A673 (cell line): ENCODE data around the gene CDIPT. TPM values are rescaled to one million over a fixed set of nuclear protein-coding genes. Genes with fewer than 3 reads are reported as not detected.
A peak's percentile ranks its signal among the peaks of the same experiment; 100 is the strongest.

ENCODE experiments used
- BruUV-seq: library from RNA; stranded (reverse); fragments of 400-500 nt; replicated peaks from 2 replicates; lab custom pipeline; 2021; lab: Mats Ljungman, UMichigan
- CTCF ChIA-PET: fragments of 300-600 bp; sonication (Branson Sonifier 250); formaldehyde crosslinking; loops from one replicate; lab custom pipeline; 2022; ENCODE audit warnings: antibody characterized with exemption; lab: Charles Lee
- POLR2A ChIA-PET: fragments of 300-600 bp; sonication (Branson Sonifier 250); formaldehyde crosslinking; loops from one replicate; lab custom pipeline; 2022; ENCODE audit warnings: antibody characterized with exemption; ENCODE audit not compliant: low non-redundant PET; lab: Charles Lee
- DNase-seq: peaks from one replicate; pipeline ENCODE4 v3.0.0-alpha.2; 2015; ENCODE audit warnings: low spot score
- H3K27ac ChIP-seq: fragments of 200-600 bp; sonication (generic); 2 replicates; pipeline ENCODE4 v1.5.1; 2016; ENCODE audit warnings: mixed run types, low read depth, mild to moderate bottlenecking, mixed read lengths, antibody characterized with exemption, low read length; ENCODE audit not compliant: poor library complexity, severe bottlenecking
- H3K27me3 ChIP-seq: fragments of 200-600 bp; sonication (generic); replicated peaks from 2 replicates; pipeline ENCODE4 v1.6.1; 2017; ENCODE audit warnings: mixed run types, low read depth, mild to moderate bottlenecking, mixed read lengths, antibody characterized with exemption, low read length; ENCODE audit not compliant: insufficient read depth, poor library complexity
- H3K36me3 ChIP-seq: fragments of 200-600 bp; sonication (generic); 2 replicates; pipeline ENCODE4 v1.6.1; 2016; ENCODE audit warnings: mixed run types, mild to moderate bottlenecking, mixed read lengths, antibody characterized with exemption, low read length; ENCODE audit not compliant: insufficient read depth, poor library complexity, severe bottlenecking
- H3K4me1 ChIP-seq: fragments of 200-600 bp; sonication (generic); 2 replicates; pipeline ENCODE4 v1.6.1; 2017; ENCODE audit warnings: mixed run types, mild to moderate bottlenecking, mixed read lengths, antibody characterized with exemption, low read length; ENCODE audit not compliant: insufficient read depth, poor library complexity, severe bottlenecking
- H3K4me3 ChIP-seq: fragments of 200-600 bp; sonication (generic); 2 replicates; pipeline ENCODE4 v1.5.1; 2016; ENCODE audit warnings: low read depth, mixed run types, mild to moderate bottlenecking, mixed read lengths, low read length; ENCODE audit not compliant: poor library complexity, severe bottlenecking
- H3K9me3 ChIP-seq: fragments of 200-600 bp; sonication (generic); 2 replicates; pipeline ENCODE4 v1.6.1; 2016; ENCODE audit warnings: mixed run types, low read depth, mild to moderate bottlenecking, mixed read lengths, antibody characterized with exemption, low read length; ENCODE audit not compliant: poor library complexity, severe bottlenecking
- EZH2 ChIP-seq: fragments of 200-600 bp; sonication (generic); IDR thresholded peaks from 2 replicates; pipeline ENCODE4 v1.6.1; 2017; ENCODE audit warnings: borderline replicate concordance, low read depth, mild to moderate bottlenecking, mixed read lengths, antibody characterized with exemption, low read length; ENCODE audit not compliant: poor library complexity, severe bottlenecking
- intact Hi-C: fragments of 100-400 bp; cut with micrococcal nuclease; formaldehyde crosslinking; loops from one replicate; pipeline ENCODE4 v1.10.0; 2022; ENCODE audit not compliant: unreplicated experiment
- total RNA-seq: library from RNA; stranded (reverse); gene quantifications from 2 replicates; pipeline ENCODE4 v1.2.3, GENCODE V29; 2021
- TF ChIP-seq, protein P1 (sequence below): fragments of 300-800, 200-600 bp; sonication (generic); conservative IDR thresholded peaks from 2 replicates; pipeline ENCODE4 v1.5.1; 2017; ENCODE audit warnings: low read depth, mild to moderate bottlenecking, antibody characterized with exemption, low read length, moderate library complexity, mixed read lengths

The CDIPT gene
- total RNA-seq, 1 experiment from 2014 or later, result 51.7 TPM

DNA sequence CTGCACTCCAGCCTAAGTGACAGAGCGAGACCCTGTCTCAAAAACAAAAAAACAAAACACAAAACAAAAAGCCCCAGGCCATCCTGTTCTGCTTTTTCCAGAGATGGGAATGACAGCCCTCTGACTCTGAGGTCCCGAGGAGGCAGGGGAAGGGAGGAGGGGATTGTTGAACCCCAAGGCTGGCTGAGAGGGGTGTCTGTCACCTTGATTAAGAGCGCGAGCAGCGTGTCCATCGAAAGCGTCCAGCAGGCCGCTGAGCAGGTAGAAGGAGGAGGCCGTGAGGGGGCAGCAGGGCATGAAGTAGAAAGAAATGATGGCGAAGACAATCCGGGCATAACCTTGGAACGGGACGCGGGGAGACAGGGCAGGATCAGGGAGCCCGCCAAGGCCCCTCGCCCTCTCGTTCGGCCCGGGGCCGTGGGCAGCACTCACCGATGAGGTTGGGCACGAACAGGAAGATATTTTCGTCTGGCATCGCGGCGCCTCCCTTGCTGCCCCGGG lies 593 bp downstream of the CDIPT start:
- H3K4me1 ChIP-seq, result peaks cover 4% of the 10 kb centered on the region
- no TSS peak for BruUV-seq
- no peaks in the 10 kb centered on the region for H3K27me3 ChIP-seq
- H3K27ac ChIP-seq, result peak overlapping the region; percentile 99
- peaks cover 12% of the 10 kb centered on the region for H3K36me3 ChIP-seq
- POLR2A ChIA-PET, result no interaction called here
- no peak for DNase-seq
- intact Hi-C loops, result loop anchor here (2.0 to 10.0 kb wide), 2 partner anchors 48 to 100 kb away; partner anchors contain the start of genes PAGR1, PRRT2 and TMEM219
- CTCF ChIA-PET, result no interaction called here
- TF ChIP-seq EZH2, result no peak
- TF ChIP-seq, protein P1, sequence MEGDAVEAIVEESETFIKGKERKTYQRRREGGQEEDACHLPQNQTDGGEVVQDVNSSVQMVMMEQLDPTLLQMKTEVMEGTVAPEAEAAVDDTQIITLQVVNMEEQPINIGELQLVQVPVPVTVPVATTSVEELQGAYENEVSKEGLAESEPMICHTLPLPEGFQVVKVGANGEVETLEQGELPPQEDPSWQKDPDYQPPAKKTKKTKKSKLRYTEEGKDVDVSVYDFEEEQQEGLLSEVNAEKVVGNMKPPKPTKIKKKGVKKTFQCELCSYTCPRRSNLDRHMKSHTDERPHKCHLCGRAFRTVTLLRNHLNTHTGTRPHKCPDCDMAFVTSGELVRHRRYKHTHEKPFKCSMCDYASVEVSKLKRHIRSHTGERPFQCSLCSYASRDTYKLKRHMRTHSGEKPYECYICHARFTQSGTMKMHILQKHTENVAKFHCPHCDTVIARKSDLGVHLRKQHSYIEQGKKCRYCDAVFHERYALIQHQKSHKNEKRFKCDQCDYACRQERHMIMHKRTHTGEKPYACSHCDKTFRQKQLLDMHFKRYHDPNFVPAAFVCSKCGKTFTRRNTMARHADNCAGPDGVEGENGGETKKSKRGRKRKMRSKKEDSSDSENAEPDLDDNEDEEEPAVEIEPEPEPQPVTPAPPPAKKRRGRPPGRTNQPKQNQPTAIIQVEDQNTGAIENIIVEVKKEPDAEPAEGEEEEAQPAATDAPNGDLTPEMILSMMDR, result no peak
- H3K9me3 ChIP-seq, result no peaks in the 10 kb centered on the region
- H3K4me3 ChIP-seq, result peak overlapping the region; percentile 96

DNA sequence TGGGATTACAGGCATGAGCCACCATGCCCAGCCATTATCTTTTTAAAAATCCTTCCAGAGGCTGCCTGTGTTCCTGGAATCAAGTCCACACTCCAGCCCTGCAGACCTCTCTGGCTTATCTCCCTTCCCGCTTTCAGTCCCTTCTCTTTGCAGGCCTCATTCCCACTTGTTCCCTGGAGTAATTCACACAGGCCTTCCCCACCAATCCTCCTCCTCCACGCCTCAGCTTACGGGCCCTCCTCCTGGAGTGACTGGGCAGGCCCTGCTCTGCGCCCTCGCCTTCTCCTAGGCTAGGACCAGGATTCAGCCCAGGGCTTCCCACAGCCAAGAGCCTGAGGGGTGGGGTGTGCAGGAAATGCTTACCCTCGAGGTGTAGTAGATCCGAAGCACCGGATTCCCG lies 2.8 kb downstream of the CDIPT start:
- no peaks in the 10 kb centered on the region for H3K9me3 ChIP-seq
- no peak overlapping the region for H3K4me3 ChIP-seq
- no TSS peak for BruUV-seq
- H3K27ac ChIP-seq, result no peak overlapping the region
- DNase-seq, result no peak
- ChIA-PET POLR2A (no interaction called here), CTCF (no interaction called here)
- peaks cover 4% of the 10 kb centered on the region for H3K4me1 ChIP-seq
- peaks cover 12% of the 10 kb centered on the region for H3K36me3 ChIP-seq
- TF ChIP-seq EZH2, result no peak
- TF ChIP-seq, protein P1, result no peak
- intact Hi-C loops, result loop anchor here (10.0 kb wide), 1 partner anchor 45 kb away; the partner anchor contains the start of genes PAGR1 and PRRT2
- H3K27me3 ChIP-seq, result no peaks in the 10 kb centered on the region

DNA sequence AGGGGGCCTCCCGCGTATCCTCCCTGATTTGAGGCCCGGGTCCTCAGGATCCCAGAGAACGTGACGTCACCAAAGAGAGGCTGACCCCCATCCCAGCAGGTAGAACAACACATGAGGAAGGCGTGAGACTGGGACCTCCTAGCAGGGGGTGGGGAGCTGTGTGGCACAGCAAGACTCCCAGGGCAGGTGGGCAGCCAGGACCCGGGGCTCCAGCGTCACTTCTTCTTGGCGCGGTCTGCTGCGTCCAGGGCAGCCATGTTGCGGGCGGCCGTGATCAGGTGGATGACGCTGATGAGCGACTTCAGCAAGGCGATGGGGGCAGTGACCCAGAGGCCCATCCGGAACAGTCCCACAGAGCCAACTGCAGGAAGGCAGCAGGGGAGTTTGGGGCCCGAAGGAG lies 4.1 kb downstream of the CDIPT start:
- Histone ChIP-seq H3K27ac (no peak overlapping the region), H3K4me3 (no peak overlapping the region), H3K9me3 (no peaks in the 10 kb centered on the region), H3K4me1 (peaks cover 4% of the 10 kb centered on the region), H3K36me3 (peaks cover 12% of the 10 kb centered on the region), H3K27me3 (no peaks in the 10 kb centered on the region)
- no peak for DNase-seq
- CTCF ChIA-PET, result no interaction called here
- intact Hi-C loops, result no loop called here
- POLR2A ChIA-PET, result no interaction called here
- TF ChIP-seq, protein P1, result no peak
- no peak for TF ChIP-seq EZH2
- no TSS peak for BruUV-seq
